HepG2 (cell line): ENCODE results near the gene POLG2. TPM values are rescaled to one million over a fixed set of nuclear protein-coding genes. Genes with fewer than 3 reads are reported as not detected.

Source experiments
- ARNT2 ChIP-seq: sonication (generic); formaldehyde crosslinking; IDR thresholded peaks from 2 replicates; pipeline ENCODE4 v1.8.0; 2022; ENCODE audit warnings: mild to moderate bottlenecking, low read depth, missing genetic modification reagents, moderate library complexity
- BRF2 ChIP-seq: sonication (generic); formaldehyde crosslinking; IDR thresholded peaks from 2 replicates; pipeline ENCODE4 v1.8.1; 2022; ENCODE audit warnings: mild to moderate bottlenecking, missing genetic modification reagents
- CREB1 ChIP-seq, 2 experiments: fragments of 450-650 bp in 1 of 2; IDR thresholded peaks; 2 replicates each; pipeline ENCODE4 v1.6.1; 2016 to 2017; ENCODE audit warnings: control low read depth in 1 of 2, mild to moderate bottlenecking in 1 of 2, missing compliant biosample characterization in 1 of 2, missing genetic modification characterization in 1 of 2
- E2F2 ChIP-seq: sonication (generic); formaldehyde crosslinking; IDR thresholded peaks from 2 replicates; pipeline ENCODE4 v1.4.0; 2020; ENCODE audit warnings: missing genetic modification reagents, borderline replicate concordance
- FOXK2 ChIP-seq: fragments of 450-650 bp; IDR thresholded peaks from 2 replicates; pipeline ENCODE4 v1.6.1; 2016
- FOXO1 ChIP-seq: sonication (generic); formaldehyde crosslinking; IDR thresholded peaks from 2 replicates; pipeline ENCODE4 v1.4.0; 2020; ENCODE audit warnings: missing genetic modification reagents
- IRF2 ChIP-seq: IDR thresholded peaks from 2 replicates; pipeline ENCODE4 v1.6.1; 2018; ENCODE audit warnings: missing genetic modification reagents, missing compliant biosample characterization
- ISX ChIP-seq: sonication (generic); formaldehyde crosslinking; conservative IDR thresholded peaks from 2 replicates; pipeline ENCODE4 v1.5.0; 2020; ENCODE audit warnings: missing genetic modification reagents
- KDM3A ChIP-seq: IDR thresholded peaks from 2 replicates; pipeline ENCODE4 v1.6.1; 2018; ENCODE audit warnings: low read depth, missing compliant biosample characterization
- MAX ChIP-seq: IDR thresholded peaks from 2 replicates; pipeline ENCODE4 v1.6.1; 2012; ENCODE audit warnings: inconsistent platforms
- MTF1 ChIP-seq: sonication (generic); formaldehyde crosslinking; IDR thresholded peaks from 2 replicates; pipeline ENCODE4 v1.5.0; 2020; ENCODE audit warnings: missing genetic modification reagents
- NFIC ChIP-seq: IDR thresholded peaks from 2 replicates; pipeline ENCODE4 v1.6.1; 2012; ENCODE audit warnings: mild to moderate bottlenecking, low read length, inconsistent platforms
- PLSCR1 ChIP-seq: sonication (generic); formaldehyde crosslinking; IDR thresholded peaks from 2 replicates; pipeline ENCODE4 v1.5.0; 2020; ENCODE audit warnings: missing genetic modification reagents, mild to moderate bottlenecking, borderline replicate concordance
- RBAK ChIP-seq: sonication (generic); formaldehyde crosslinking; IDR thresholded peaks from 2 replicates; pipeline ENCODE4 v1.5.1; 2020; ENCODE audit warnings: mild to moderate bottlenecking, missing genetic modification reagents
- SNAPC2 ChIP-seq: sonication (generic); formaldehyde crosslinking; IDR thresholded peaks from 2 replicates; pipeline ENCODE4 v1.8.1; 2022; ENCODE audit warnings: mild to moderate bottlenecking, missing genetic modification reagents
- STAG1 ChIP-seq: sonication (generic); formaldehyde crosslinking; IDR thresholded peaks from 2 replicates; pipeline ENCODE4 v1.4.0; 2020; ENCODE audit warnings: missing genetic modification reagents
- ZBTB1 ChIP-seq: sonication (generic); formaldehyde crosslinking; IDR thresholded peaks from 2 replicates; pipeline ENCODE4 v1.4.0; 2020; ENCODE audit warnings: missing genetic modification reagents, borderline replicate concordance
- ZHX2 ChIP-seq, 2 experiments: sonication (generic) in 1 of 2; formaldehyde crosslinking in 1 of 2; IDR thresholded peaks; 2 replicates each; pipeline versions ENCODE4 v1.6.1 to v1.9.0; 2014 to 2022; ENCODE audit warnings: antibody characterized with exemption in 1 of 2, borderline replicate concordance in 1 of 2, inconsistent platforms in 1 of 2, low read depth in 1 of 2, missing genetic modification reagents in 1 of 2
- ZNF562 ChIP-seq: sonication (generic); formaldehyde crosslinking; IDR thresholded peaks from 2 replicates; pipeline ENCODE4 v1.8.0; 2022; ENCODE audit warnings: missing genetic modification reagents, borderline replicate concordance
- ZNF816 ChIP-seq: sonication (generic); formaldehyde crosslinking; IDR thresholded peaks from 2 replicates; pipeline ENCODE4 v1.8.0; 2022; ENCODE audit warnings: missing genetic modification reagents, mild to moderate bottlenecking, borderline replicate concordance
- polyA plus RNA-seq, 8 experiments: library from polyadenylated mRNA; depleted of rRNA in 3 of 8; stranded (reverse) in 7 of 8; unstranded in 1 of 8; fragments of >200 nt; fragmentation: Illumina TruSeq in 4 of 8; extraction: Trizol in 4 of 8; gene quantifications; 2 replicates each; pipeline versions ENCODE4 v1.2.1 to v1.2.3, GENCODE V29; 2011 to 2016; ENCODE audit warnings: low read depth in 4 of 8, missing spikeins in 1 of 8, mixed read lengths in 1 of 8; ENCODE audit not compliant: insufficient read depth in 1 of 8
- total RNA-seq, 5 experiments: library from RNA; depleted of rRNA; stranded (reverse); fragments of >200 nt; fragmentation: Illumina TruSeq; extraction: Trizol; gene quantifications; 2 replicates each; pipeline ENCODE4 v1.2.3, GENCODE V29; 2016; ENCODE audit warnings: low read depth in 1 of 5

The POLG2 gene
- total and polyA plus RNA-seq, 2 of the 13 experiments (the other 11 are each of a cell fraction or from before 2014, with no cell fraction given): 21.1 to 25.5 TPM

- TF ChIP-seq ZHX2 (IDR thresholded peaks at IDR 0.05; ENCODE audit: low read depth): peak; percentile 70; the same call in 1 of the 2 replicates
- TF ChIP-seq ZHX2 (CRISPR knock-in tag; IDR thresholded peaks at IDR 0.05; ENCODE audit: borderline replicate concordance): no peak
- no peak for TF ChIP-seq FOXK2
- TF ChIP-seq IRF2 (CRISPR knock-in tag): peak; percentile 70
- peak; percentile 90 for TF ChIP-seq MAX
- peak; percentile 43 for TF ChIP-seq STAG1 (CRISPR knock-in tag)
- TF ChIP-seq FOXO1 (CRISPR knock-in tag): peak; percentile 14
- TF ChIP-seq E2F2 (CRISPR knock-in tag): peak; percentile 56; the same call in 1 of the 2 replicates
- no peak for TF ChIP-seq ZNF562 (CRISPR knock-in tag)
- TF ChIP-seq MTF1 (CRISPR knock-in tag): peak; percentile 63; the same call in 1 of the 2 replicates
- TF ChIP-seq ZBTB1 (CRISPR knock-in tag): no peak
- no peak; the same call in 1 of the 2 replicates for TF ChIP-seq NFIC
- TF ChIP-seq CREB1 (IDR thresholded peaks at IDR 0.05): 0 out of 2 replicates have a peak, but pooled peaks have one; percentile 2
- TF ChIP-seq CREB1 (CRISPR knock-in tag; IDR thresholded peaks at IDR 0.05): peak; percentile 71; the same call in 1 of the 2 replicates
- TF ChIP-seq RBAK (CRISPR knock-in tag): no peak
- TF ChIP-seq BRF2 (CRISPR knock-in tag): peak; percentile 88; the same call in 1 of the 2 replicates
- peak; percentile 85; the same call in 1 of the 2 replicates for TF ChIP-seq SNAPC2 (CRISPR knock-in tag)
- peak; percentile 95 for TF ChIP-seq ARNT2 (CRISPR knock-in tag)
- peak; percentile 71; the same call in 1 of the 2 replicates for TF ChIP-seq KDM3A
- no peak for TF ChIP-seq PLSCR1 (CRISPR knock-in tag)
- no peak for TF ChIP-seq ISX (CRISPR knock-in tag)
- TF ChIP-seq ZNF816: no peak
Observed at GRCh38 chr17:64496786-64497564, at the start of gene POLG2 (continued).
